GM19351 (cell line): ENCODE results near the gene PRKACA.

Experiments
- ATAC-seq: cut with Tn5 transposase; IDR thresholded peaks from one replicate; pipeline ENCODE4 v1.9.1; 2021; ENCODE audit warnings: mild to moderate bottlenecking, moderate library complexity; ENCODE audit not compliant: unreplicated experiment

PRKACA gene

DNA sequence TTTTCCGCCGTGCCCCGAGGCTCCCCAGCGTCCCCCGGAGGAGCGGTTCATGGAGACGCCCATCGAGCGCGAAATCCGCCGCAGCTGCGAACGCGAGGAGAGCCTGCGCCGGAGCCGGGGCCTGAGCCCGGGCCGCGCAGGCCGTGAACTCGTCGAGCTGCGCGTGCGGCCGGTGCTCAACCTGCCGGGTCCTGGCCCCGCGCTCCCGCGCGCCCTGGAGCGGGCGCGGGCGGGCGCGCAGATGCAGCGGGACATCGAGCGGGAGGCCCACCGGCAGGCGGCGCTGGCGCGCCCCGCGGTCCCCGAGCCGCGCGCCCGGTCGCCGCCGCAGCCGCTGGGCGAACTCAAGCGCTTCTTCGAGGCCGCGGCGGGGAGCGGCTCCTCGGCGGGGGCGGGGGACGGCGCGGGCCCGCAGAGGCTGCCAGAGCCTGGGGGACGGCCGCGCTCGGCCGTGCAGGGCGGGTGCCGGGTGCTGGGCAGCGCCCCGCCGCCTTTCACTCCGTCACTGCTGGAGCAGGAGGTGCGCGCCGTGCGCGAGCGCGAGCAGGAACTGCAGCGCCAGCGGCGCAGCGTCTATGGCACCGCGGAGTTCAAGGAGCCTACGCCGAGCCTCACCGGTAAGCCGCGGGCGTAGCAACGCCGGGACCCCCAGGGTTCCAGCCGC is 44.2 kb downstream of the PRKACA start:
- peak; percentile 44 for ATAC-seq

DNA sequence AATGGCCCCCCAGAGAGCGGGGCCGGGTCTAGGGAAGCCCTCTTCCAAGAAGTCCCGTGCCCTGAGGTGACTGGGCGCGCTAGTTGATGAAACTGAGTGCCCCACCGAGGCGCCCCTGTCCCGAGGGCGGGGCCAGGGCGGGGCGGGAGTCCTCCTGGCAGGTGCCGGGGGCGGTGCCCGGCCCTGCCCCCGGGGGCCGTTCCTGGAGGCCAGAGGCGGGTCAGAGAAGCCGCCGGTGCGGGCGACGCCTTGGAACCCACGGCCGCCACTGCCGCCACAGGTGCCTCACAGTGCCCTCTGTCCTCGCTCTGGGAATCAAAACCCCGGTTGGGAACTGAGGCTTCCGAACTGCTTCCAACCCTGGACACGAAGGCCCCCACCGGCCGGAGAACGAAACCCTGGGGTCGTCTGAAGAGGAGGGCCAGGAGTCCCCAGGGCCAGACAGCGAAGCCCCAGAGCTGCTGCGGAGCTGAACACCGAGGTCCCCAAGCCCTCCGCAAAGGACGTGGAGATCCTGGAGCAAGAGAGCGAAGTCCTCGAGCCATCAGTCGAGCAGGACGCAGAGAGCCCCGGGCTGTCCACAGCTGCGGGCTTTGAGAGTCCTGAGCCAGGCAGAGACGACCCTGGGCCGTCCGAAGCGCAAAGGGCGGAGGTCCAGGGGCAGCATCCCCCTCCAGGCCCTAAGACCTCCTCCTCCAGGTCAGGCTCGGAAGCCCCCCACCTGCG is 44.9 kb downstream of the PRKACA start, which contains the start of gene MISP3:
MISP3 (plus strand) TSS at position 252 of the 726 bp plus-strand sequence. CDS start 524 bp downstream, outside the sequence.
- ATAC-seq = no peak

DNA sequence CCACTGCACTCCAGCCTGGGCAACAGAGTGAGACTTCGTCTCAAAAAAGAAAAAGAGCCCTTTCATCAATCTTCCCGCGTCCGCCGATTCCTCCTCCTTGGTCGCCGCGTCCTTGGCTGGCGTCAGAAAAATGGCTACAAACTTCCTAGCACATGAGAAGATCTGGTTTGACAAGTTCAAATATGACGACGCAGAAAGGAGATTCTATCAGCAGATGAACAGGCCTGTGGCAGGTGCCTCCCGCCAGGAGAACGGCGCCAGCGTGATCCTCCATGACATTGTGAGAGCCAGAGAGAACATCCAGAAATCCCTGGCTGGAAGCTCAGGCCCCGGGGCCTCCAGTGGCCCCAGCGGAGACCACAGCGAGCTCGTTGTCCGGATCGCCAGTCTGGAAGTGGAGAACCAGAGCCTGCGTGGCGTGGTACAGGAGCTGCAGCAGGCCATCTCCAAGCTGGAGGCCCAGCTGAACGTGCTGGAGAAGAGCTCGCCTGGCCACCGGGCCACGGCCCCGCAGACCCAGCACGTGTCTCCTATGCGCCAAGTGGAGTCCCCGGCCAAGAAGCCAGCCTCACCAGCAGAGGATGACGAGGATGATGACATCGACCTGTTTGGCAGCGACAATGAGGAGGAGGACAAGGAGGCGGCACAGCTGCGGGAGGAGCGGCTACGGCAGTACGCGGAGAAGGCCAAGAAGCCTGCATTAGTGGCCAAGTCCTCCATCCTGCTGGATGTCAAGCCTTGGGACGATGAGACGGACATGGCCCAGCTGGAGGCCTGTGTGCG is 47.1 kb downstream of the PRKACA start:
- ATAC-seq = no peak

DNA sequence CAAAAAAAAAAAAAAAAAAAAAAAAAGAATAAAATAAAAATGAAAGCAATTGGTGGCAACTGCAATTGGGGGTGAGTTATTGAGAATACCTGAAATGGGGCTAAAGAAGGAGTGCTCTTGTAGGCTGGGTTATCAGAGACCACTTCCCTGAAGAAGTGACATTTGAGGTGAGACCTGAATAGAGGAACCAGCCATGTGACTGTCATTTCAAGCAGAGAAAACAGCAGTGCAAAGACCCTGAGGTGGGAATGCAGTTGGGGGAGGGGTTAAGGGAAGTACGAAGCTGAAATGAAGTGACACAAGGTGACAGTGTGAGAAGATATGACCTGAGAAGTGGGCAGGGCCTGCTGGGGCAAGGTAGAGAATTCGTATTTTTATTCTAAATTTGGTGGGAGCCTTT is 51.4 kb downstream of the PRKACA start:
- no peak for ATAC-seq

DNA sequence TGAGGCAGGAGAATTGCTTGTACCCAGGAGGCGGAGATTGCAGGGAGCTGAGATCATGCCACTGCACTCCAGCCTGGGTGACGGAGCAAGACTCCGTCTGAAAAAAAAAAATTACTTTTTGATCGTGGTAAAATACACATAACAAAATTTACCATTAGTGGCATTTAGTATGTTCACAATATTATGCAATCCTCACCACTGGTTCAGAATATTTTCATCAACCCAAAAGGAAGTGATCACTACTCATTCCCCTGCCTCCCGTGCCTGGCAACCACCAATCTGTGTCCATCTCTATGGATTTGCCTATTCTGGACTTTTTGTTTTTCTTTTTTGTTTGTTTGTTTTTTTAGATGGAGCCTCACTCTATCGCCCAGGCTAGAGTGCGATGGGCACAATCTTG is 54.5 kb downstream of the PRKACA start:
- ATAC-seq = no peak

DNA sequence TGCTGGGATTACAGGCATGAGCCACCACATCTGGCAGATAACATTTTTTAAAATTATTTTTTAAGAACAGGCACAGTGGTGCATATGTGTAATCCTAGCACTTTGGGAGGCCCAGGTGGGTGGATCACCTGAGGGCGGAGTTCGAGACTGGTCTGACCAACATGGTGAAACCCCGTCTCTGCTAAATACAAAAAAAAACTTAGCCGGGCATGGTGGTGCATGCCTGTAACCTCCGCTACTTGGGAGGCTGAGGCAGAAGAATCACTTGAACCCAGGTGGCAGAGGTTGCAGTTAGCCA is 55.1 kb downstream of the PRKACA start:
- ATAC-seq = no peak

DNA sequence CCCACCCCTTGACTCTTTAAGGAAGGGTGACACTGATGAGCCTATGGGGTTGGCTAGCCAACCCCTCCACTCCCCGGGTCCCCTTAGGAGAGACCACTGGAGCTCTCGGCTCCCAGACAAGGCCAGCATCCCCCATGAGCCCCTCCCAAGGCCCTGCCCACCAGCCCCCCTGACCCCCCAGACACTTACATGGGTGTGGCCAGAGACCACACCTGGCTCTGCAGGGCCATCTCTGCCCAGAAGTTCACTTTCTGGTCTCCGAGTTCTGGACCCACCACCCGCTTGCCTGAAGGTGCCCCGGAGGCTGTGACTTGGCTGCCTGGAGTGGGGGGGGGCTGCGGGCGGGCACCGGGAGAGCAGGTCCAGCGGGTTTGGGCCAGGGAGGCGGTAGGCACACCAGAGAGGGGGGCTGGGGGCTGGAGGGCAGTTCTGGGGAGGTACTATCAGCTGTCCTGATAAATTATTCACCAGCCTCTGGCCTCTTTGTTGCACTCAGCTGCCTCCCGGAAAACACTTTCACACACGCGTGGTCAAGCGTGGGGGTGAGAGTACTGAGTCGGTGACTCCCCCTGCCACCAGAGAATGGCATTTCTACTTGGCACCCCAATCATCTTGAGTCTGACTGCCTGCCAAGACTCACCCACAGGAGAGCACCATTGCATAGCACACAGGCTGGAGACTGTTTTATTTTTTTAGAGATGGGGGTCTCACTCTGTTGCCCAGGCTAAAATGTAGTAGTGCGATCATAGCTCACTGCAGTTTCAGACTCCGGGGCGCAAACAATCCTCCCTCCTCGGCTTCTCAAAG is 55.6 kb downstream of the PRKACA start, which contains the start of gene PALM3:
PALM3 (minus strand) TSS at position 326 of the 807 bp plus-strand sequence; CDS start at position 230, 96 bp downstream.
- ATAC-seq = no peak

DNA sequence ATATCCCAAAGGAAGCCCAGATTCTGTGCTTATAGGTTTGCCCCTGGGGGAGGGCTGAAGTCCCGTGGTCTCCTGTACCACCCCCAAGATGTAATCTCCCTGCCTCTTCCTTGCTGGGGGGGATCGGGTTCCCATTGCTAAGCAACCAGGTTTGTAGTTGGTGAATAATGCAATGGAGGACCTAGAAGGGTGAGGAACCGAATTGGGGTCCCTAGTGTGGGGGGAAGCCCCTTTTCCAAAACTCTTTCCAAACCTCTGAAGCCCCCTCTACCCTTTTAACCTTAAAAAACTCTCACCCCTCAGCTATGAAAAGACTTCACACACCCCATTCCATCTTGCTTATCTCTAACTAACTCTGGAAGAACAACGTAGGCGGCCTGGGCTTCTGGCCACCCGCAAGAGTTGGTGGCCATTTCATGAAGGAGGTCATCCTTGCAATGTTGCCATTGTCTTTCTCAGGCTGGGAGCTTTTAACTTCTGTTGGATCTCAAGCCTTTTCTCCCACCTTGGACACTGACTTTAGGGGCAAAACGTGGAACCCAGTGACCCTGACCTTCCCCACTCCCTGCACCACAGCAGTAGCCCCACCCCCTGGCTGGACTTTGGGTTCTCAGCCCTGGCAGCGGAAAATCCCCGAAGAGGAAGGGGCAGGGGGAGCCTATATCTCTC is 56.3 kb downstream of the PRKACA start:
- ATAC-seq = no peak

DNA sequence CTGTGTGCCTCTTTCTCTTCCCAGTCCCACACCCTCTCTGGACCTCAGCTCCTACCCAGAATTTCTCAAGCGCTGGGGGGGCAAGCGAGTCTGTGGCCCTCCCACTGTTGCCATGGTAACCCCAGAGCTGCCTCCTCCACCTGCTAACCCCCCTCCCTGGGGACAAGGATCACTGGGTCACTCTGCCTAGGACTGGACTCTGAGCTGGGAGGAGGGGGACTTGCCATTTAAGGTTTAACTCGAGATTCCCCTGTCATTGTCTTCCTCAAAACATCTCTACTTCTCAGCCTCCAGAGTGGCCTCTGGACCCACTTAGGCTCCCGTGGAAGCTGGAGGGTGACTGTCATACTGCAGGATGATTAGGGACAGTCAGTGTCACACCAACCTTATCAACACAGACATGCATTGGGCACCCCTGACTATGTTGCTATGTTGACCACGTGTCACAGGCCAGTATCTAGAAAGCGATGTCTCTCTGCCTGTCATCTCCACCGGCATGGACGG is 57.9 kb downstream of the PRKACA start:
- ATAC-seq = no peak

DNA sequence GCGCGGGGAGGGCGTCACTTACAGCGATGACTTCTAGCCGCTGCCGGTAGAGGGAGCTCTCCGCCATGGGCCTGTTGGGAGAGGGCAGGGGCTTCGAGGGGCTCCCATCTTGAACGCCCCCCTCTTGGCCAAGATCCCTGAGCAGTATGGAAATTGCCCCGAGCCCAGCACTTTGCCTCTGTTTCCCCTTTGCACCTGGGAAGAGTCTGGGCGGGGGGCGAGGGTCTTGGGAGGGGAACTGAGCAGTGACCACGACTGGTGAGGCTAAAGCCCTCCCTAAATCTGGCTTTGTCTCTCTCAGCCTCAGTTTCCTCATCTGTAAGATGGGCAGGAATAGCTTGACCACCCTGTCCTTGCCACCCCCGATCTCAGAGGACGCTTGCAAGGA is 58.5 kb downstream of the PRKACA start:
- no peak for ATAC-seq

DNA sequence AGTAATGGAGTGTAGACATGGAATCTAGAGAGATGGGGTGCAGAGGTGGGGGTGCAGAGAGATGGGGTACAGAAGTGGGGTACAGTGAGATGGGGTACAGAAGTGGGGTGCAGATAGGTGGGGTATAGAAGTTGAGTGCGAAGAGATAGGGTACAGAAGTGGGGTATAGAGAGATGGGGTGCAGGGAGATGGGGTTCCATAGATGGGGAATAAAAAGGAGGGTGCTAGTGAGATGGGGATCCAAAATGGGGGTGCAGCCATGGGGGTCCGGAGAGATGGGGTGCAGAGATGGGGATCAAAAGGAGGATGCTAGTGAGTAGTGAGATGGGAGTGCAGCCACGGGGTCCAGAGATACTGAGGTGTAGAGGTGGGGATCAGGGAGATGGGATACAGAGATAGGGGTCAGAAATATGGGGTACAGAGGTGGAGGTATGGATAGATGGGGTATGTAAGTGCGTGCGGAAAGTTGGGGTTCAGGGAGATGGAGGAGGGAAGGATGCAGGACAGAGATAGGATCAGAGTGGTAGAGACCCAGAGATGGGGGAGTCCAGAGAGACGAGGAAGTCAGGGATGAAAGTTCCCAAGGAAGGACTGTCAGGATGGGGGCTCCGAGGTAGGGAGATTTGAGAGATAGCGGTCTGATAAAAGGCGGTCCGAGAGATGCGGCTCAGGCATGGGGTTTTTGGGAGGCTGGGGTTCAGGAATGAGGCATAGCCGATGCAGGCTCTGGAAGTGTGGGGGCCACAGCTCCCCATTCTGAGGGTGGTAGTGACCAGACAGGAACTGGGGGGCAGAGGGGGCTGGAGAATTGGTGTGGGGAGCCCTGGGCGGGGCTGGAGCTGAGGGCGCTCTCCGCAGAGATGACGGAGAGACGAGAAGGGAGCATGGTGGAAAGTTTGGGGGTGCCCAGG is 59.1 kb downstream of the PRKACA start:
- ATAC-seq = no peak

DNA sequence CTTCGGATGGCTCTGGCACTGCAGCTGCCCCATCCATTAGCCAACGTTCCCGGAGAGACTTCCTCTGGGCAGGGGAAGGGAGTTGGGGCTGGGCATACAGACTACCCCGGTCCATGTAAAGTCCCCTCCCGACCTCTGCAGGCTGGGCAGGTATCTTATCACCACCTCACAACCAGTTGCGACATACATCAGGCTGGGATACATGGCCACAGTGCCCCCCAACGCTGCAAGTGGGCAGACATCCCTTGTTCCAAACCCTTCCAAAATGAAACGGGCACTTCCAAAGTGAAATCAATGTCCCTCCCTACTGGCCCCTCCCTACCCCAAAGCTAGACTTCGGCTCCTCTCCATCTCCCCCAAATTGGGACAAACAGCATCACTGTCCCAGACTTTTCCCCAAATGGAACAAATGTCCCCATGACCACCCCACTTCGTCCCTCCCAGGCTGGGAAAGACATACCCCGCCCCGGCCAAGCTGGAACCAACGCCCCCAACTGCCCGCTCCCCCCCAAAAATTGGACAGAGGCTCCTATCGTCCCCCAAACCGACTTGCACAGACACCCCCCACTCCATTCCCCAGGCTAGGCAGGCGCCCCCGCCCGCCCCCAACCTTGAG is 60.7 kb downstream of the PRKACA start:
- no peak for ATAC-seq

DNA sequence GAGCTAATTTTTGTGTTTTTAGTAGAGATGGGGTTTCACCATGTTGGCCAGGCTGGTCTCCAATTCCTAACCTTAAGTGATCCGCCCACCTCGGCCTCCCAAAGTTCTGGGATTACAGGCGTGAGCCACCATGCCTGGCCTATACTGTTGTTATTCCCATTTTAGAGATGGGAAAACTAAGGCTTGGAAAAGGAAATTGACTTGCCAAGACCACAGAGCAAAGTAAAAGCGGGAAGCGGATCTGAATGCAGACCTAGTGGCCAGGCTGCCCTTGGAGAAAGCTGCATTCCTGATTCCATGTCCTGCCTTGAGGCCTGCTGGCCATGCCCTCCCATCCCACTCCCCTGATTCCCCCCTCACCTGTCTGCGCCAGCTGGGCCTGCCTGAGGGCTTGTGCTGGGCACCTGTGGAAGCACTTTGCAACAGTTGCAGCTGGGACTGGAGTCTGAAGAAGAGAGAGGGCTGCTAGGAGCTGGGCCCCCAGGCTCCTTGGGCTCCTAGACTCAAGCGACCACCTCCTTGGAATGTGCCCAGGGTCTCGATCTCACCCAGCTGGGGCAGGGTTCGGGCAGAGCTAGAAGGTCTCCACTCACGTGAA is 61.4 kb downstream of the PRKACA start:
- no peak for ATAC-seq

DNA sequence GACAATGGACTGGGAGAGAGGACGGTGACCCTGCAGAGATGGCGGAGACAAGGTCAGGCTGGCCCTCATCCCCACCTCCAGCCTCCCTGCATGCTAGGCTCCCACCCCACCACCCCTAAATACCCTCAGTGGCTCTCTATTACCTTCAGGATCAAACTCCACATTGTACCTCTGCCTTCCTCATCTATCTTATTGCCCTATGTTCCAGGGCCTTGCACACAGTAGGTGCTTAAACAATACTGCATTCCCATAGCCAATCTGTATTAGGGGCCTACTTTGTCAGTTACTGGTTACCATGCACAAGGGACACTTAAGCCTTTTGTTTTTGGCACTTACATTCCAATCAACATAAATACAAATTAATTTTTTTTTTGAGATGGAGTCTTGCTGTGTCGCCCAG is 62.2 kb downstream of the PRKACA start:
- ATAC-seq = no peak

DNA sequence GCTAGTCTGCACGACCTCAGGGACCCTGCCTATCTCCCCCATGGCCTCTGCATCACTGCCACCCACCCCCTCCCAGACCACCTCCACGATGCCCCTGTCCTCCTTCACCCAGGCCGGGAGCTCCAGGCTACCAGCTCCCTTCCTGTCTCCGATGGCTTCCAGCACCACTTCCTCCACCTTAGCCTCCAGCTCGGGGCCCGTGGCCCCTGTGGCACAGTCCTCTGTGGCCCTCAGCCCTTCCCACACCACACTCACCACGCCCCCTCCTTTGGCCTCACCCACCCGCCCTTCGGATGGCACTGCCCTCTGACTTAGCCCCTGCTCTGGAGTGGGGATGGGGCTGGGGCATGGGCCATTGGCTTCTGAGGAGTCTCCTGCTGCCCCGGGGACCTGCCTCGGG is 62.8 kb downstream of the PRKACA start:
- no peak for ATAC-seq

DNA sequence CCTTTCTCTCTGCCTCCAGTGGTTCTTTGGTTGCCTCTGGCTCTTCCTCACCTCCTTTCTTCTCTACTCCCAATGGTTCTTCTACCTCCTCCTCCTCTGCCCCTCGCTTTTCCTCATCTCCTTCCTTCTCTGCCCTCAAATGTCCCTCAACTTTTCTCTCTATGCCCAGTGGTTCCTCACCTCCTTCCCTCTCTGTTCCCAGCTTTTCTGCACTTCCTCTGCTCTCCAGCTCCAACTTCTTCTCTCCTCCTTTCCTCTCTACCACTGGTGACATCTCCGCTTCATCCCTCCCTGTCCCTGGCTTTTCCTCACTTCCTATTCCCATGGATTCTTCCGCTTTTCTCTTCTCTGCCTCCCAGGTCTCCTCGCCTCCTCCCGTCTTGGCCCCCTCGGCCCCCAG is 63.5 kb downstream of the PRKACA start:
- no peak for ATAC-seq

DNA sequence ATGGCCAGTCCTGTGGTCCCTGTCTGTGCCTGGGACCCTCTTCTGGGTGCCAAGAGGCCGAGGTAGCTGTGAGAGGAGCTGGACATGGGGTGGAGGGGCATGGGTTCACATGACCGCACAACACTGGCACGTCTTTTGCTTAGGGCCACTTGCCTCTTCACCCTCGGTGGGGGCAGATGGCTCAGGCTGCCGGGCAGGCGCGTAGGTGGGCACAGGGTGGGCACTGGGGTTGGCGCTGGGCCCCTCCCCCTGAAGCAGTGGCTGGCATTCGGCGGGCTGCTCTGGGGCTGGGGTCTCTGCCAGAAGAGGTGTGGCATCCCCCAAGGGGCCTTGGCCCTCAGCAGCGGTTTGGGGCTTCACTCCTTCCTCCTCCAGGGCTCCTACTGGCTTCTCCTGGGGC is 64.1 kb downstream of the PRKACA start:
- ATAC-seq = no peak

DNA sequence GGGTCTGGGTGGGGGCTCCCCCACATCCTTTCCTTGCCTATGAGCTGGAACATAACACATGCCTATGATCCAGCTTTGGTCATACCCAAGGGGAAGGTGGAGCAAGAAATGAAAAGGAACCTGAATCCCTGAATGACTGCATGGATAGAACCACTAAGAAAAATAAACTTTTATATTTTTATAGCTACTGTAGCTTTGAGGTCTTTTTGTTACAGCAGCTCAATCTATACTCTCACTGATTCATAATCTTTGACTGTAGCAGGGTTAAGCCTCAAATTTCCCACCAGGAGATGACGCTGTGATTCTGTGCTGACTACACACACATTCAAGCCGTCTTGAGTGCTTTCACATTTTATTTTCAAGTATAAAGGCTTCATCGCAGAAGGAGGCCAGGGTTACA is 64.5 kb downstream of the PRKACA start:
- no peak for ATAC-seq
